CD14-positive monocyte (primary cell): ENCODE results near the gene HES2. TPM values are rescaled to one million over a fixed set of nuclear protein-coding genes. Genes with fewer than 3 reads are reported as not detected.
"Not testable (repeated sequence)": the region's sequence is repeated elsewhere in the genome, so short reads cannot be mapped to it uniquely, and the experiment has no call there.

Source experiments
- DNase-seq, 3 donors: peaks; one replicate each; pipeline ENCODE4 v3.0.0-alpha.2; 2011 to 2022
- H2AFZ ChIP-seq: 2 replicates; pipeline ENCODE4 v1.6.0; 2012; ENCODE audit warnings: mild to moderate bottlenecking, low read depth, low read length, inconsistent platforms; ENCODE audit not compliant: insufficient read depth, poor library complexity, severe bottlenecking
- H3K27ac ChIP-seq, 2 donors: 1 replicate in 1 of 2; 2 replicates in 1 of 2; pipeline ENCODE4 v1.5.1; 2012 to 2013; ENCODE audit warnings: low read length in 2 of 2, control low read depth in 1 of 2, inconsistent platforms in 1 of 2, low read depth in 1 of 2, mild to moderate bottlenecking in 1 of 2
- H3K27me3 ChIP-seq, 2 donors: one replicate each; pipeline versions ENCODE4 v1.6.0 to v1.6.1; 2011 to 2013; ENCODE audit warnings: low read length in 2 of 2; ENCODE audit not compliant: control insufficient read depth in 2 of 2, insufficient read depth in 2 of 2
- H3K36me3 ChIP-seq, 2 donors: replicated peaks in 1 of 2; 1 replicate in 1 of 2; 2 replicates in 1 of 2; pipeline versions ENCODE4 v1.5.1 to v1.6.1; 2012 to 2013; ENCODE audit warnings: low read length in 2 of 2, control low read depth in 1 of 2, inconsistent platforms in 1 of 2, mild to moderate bottlenecking in 1 of 2; ENCODE audit not compliant: insufficient read depth in 2 of 2, control insufficient read depth in 1 of 2
- H3K4me1 ChIP-seq, 2 donors: 1 replicate in 1 of 2; 2 replicates in 1 of 2; pipeline versions ENCODE4 v1.5.1 to v1.6.1; 2012 to 2013; ENCODE audit warnings: low read length in 2 of 2, control low read depth in 1 of 2, inconsistent platforms in 1 of 2, mild to moderate bottlenecking in 1 of 2, moderate library complexity in 1 of 2; ENCODE audit not compliant: insufficient read depth in 2 of 2, control insufficient read depth in 1 of 2
- H3K4me2 ChIP-seq: replicated peaks from 2 replicates; pipeline ENCODE3; 2012; ENCODE audit warnings: low read length, moderate library complexity, mild to moderate bottlenecking; ENCODE audit not compliant: poor library complexity, severe bottlenecking; ENCODE audit errors: extremely low read depth
- H3K4me3 ChIP-seq, 3 experiments: fragments of 200-600 bp in 1 of 3; sonication (generic) in 1 of 3; replicated peaks in 1 of 3; 1 replicate in 2 of 3; 2 replicates in 1 of 3; pipeline ENCODE4 v1.5.1; 2011 to 2013; ENCODE audit warnings: low read length in 3 of 3, mild to moderate bottlenecking in 3 of 3, control low read depth in 2 of 3, low read depth in 2 of 3, inconsistent platforms in 1 of 3, moderate library complexity in 1 of 3
- H3K79me2 ChIP-seq: 2 replicates; pipeline ENCODE4 v1.6.0; 2012; ENCODE audit warnings: mild to moderate bottlenecking, control low read depth, inconsistent platforms, low read length, moderate library complexity; ENCODE audit not compliant: insufficient read depth
- H3K9ac ChIP-seq: 2 replicates; pipeline ENCODE4 v1.6.0; 2017; ENCODE audit warnings: low read length, mild to moderate bottlenecking; ENCODE audit not compliant: insufficient read depth, poor library complexity, severe bottlenecking
- H3K9me3 ChIP-seq, 2 donors: replicated peaks in 1 of 2; 1 replicate in 1 of 2; 2 replicates in 1 of 2; pipeline versions ENCODE4 v1.5.1 to v1.6.1; 2012 to 2013; ENCODE audit warnings: low read length in 2 of 2, control low read depth in 1 of 2; ENCODE audit not compliant: control insufficient read depth in 1 of 2, insufficient read depth in 1 of 2
- H4K20me1 ChIP-seq: 2 replicates; pipeline ENCODE4 v1.6.0; 2012; ENCODE audit warnings: mild to moderate bottlenecking, low read length, control low read depth, moderate library complexity; ENCODE audit not compliant: insufficient read depth
- H3K27ac Mint-ChIP-seq, 7 donors: one replicate each; pipeline ENCODE4 v1.8.0; 2020; ENCODE audit warnings: mild to moderate bottlenecking in 7 of 7, mixed read lengths in 7 of 7, moderate library complexity in 6 of 7, inconsistent platforms in 2 of 7
- H3K27me3 Mint-ChIP-seq, 3 donors: one replicate each; pipeline ENCODE4 v1.8.0; 2021 to 2022; ENCODE audit warnings: low read depth in 3 of 3, mild to moderate bottlenecking in 3 of 3, mixed read lengths in 3 of 3, moderate library complexity in 3 of 3, inconsistent platforms in 1 of 3
- H3K36me3 Mint-ChIP-seq, 2 donors: one replicate each; pipeline ENCODE4 v1.8.0; 2020; ENCODE audit warnings: mixed read lengths in 2 of 2, inconsistent platforms in 1 of 2, mild to moderate bottlenecking in 1 of 2
- H3K4me1 Mint-ChIP-seq: one replicate; pipeline ENCODE4 v1.8.0; 2020; ENCODE audit warnings: mild to moderate bottlenecking, mixed read lengths
- H3K4me3 Mint-ChIP-seq, 2 donors: one replicate each; pipeline ENCODE4 v1.8.0; 2020; ENCODE audit warnings: mild to moderate bottlenecking in 2 of 2, mixed read lengths in 2 of 2, moderate library complexity in 1 of 2
- H3K9me3 Mint-ChIP-seq, 7 donors: one replicate each; pipeline ENCODE4 v1.8.0; 2020 to 2022; ENCODE audit warnings: mixed read lengths in 7 of 7, mild to moderate bottlenecking in 6 of 7, moderate library complexity in 6 of 7, inconsistent platforms in 2 of 7
- WGBS: methylation state at CpG from one replicate; pipeline ENCODE4 v1.1.5; 2013; ENCODE audit warnings: missing lambda C conversion rate; ENCODE audit not compliant: insufficient coverage; 5-methylcytosine and 5-hydroxymethylcytosine counted together
- intact Hi-C, 2 donors: fragments of 100-400 bp; cut with micrococcal nuclease; formaldehyde crosslinking; loops; one replicate each; pipeline versions ENCODE4 v1.15.0 to v1.15.1; 2023
- polyA plus RNA-seq, 3 donors: library from polyadenylated mRNA; depleted of rRNA in 1 of 3; unstranded in 2 of 3; stranded (reverse) in 1 of 3; fragments of 300-500 nt in 2 of 3; fragments of >200 nt in 1 of 3; fragmentation: Illumina TruSeq in 2 of 3; gene quantifications; 1 replicate in 2 of 3; 2 replicates in 1 of 3; pipeline ENCODE4 v1.2.3, GENCODE V29; 2012 to 2021
- TF ChIP-seq, protein P1 (sequence below): fragments of 200-600 bp; IDR thresholded peaks from one replicate; pipeline ENCODE4 v1.8.0; 2022; ENCODE audit warnings: antibody characterized with exemption, mild to moderate bottlenecking

HES2 gene
- polyA plus RNA-seq, 3 donors: not detected

DNA sequence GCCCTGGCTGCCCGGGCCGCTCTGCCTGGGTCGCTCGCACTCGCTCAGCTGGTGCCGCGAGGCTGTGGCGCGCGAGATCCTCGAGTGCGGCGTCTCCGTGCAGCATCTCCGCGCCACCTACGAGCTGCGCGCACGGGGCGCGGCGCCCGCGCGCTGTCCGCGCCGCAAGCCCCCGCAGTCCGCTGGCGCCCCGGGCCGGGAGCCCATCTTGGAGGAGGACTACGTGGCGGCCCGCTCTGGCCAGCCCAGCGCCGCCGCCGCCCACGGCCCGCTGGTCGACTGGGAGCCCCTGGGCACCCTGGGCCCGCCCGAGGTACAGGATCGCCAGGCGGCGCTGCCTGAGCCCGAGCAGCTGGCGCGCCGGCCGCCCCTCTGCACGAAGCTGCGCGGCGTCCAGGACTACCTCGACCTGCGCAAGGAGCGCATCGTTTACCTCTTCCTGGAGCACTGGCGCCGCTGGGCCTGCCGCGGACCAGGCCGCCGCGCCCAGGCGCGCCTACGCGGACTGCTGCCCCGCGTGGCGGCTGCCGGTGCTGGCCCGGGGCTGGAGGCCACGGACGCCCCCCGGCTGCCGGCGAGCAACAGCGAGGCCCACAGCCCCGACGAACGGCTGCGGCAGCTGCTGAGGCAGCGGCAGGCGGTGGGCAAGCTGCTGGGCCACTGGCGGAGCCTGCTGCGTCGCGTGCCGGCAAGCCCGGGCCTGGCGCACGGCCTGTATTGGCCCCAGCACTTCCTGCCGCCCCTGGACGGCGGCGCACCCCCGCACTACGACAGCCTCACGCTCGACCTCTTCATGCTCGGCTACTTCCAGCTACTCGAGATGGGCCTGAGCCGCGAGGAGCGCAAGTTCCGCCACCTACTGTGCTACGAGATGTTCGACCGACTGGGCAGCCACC is 35.4 kb upstream of the HES2 start:
- peak overlapping the region in 1 of 2 donors; percentile 74 for H3K4me3 Mint-ChIP-seq
- intact Hi-C loops: no loop called here
- no peaks in the 10 kb centered on the region for H3K4me1 Mint-ChIP-seq
- H3K27me3 Mint-ChIP-seq: peaks cover 68 to 88% (median 79%) of the 10 kb centered on the region in 3 donors
- no peak overlapping the region for H3K27ac ChIP-seq
- no peak overlapping the region for H3K4me3 ChIP-seq
- 5% methylated on average over 115 of the region's 115 CpGs for WGBS
- H3K4me1 ChIP-seq: no peaks in the 10 kb centered on the region
- peaks cover 2 to 61% of the 10 kb centered on the region in 2 donors for H3K27me3 ChIP-seq
- no peaks in the 10 kb centered on the region for H3K9me3 ChIP-seq
- no peaks in the 10 kb centered on the region for H4K20me1 ChIP-seq
- no peak overlapping the region for H3K27ac Mint-ChIP-seq
- H3K36me3 Mint-ChIP-seq: no peaks in the 10 kb centered on the region
- H3K9ac ChIP-seq: no peak overlapping the region
- no peak overlapping the region for H3K4me2 ChIP-seq
- no peak for DNase-seq
- no peak overlapping the region for H2AFZ ChIP-seq
- no peaks in the 10 kb centered on the region for H3K79me2 ChIP-seq
- TF ChIP-seq, protein P1, sequence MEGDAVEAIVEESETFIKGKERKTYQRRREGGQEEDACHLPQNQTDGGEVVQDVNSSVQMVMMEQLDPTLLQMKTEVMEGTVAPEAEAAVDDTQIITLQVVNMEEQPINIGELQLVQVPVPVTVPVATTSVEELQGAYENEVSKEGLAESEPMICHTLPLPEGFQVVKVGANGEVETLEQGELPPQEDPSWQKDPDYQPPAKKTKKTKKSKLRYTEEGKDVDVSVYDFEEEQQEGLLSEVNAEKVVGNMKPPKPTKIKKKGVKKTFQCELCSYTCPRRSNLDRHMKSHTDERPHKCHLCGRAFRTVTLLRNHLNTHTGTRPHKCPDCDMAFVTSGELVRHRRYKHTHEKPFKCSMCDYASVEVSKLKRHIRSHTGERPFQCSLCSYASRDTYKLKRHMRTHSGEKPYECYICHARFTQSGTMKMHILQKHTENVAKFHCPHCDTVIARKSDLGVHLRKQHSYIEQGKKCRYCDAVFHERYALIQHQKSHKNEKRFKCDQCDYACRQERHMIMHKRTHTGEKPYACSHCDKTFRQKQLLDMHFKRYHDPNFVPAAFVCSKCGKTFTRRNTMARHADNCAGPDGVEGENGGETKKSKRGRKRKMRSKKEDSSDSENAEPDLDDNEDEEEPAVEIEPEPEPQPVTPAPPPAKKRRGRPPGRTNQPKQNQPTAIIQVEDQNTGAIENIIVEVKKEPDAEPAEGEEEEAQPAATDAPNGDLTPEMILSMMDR: no peak
- peaks cover 0 to 4% (median 0%) of the 10 kb centered on the region in 7 donors for H3K9me3 Mint-ChIP-seq
- H3K36me3 ChIP-seq: no peaks in the 10 kb centered on the region

DNA sequence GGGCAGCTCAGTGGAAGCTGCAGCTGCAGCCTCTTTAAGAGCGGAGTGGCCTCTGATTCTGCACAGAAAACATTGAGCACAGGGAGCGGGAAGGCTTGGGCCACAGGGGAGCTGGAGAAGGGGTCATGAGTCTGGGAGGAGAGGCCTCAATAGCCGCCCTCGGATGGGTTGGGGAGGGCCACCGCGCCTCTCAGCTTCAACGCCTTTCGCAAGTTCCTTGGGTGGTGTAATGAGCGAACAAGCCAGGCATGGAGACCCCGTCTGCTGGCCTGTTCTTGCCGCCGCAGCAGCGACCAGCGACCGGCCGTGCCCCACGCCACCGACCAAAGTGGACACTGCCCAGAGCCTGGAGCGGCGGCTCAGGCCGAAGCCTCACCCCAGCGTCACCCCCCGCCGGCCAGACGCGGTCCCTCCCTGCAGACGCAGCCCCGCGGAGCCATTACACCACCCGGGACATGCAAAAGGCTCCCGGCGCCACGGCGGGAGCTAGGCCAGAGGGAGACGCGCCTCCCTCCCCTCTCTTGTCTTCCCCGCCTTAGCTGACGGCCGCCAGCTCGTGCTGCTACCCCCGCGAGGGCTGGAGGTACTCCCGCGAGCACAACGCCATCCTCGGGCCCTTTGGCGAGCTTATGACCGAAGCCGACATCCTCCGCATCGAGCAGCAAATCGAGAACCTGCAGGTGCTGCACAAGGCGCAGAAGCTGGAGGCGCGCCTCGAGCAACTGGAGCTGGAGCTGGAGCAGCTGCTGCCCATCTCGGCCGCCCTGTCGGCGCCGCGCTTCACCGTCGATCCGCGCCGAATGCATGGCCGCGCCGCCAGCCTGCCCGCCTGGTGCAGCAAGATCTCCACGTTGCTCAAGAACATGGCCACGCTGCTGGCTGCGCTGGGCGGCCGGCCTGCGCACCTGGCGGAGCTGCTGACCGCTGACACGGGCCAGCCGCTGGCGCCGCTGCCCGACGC is 34.5 kb upstream of the HES2 start:
- H4K20me1 ChIP-seq, H3K4me3 ChIP-seq, DNase-seq, H3K4me1 ChIP-seq, H3K4me2 ChIP-seq, H3K9ac ChIP-seq, H3K36me3 ChIP-seq, H3K9me3 ChIP-seq, H3K36me3 Mint-ChIP-seq, H3K27ac Mint-ChIP-seq, H2AFZ ChIP-seq, H3K27ac ChIP-seq, intact Hi-C loops, H3K79me2 ChIP-seq, H3K4me1 Mint-ChIP-seq: not testable (repeated sequence)
- H3K27me3 Mint-ChIP-seq: peaks cover 70 to 88% (median 81%) of the 10 kb centered on the region in 3 donors
- 11% methylated on average over 76 of the region's 85 CpGs for WGBS
- peaks cover 0 to 10% (median 0%) of the 10 kb centered on the region in 7 donors for H3K9me3 Mint-ChIP-seq
- H3K27me3 ChIP-seq: peaks cover 6 to 61% of the 10 kb centered on the region in 2 donors
- peak overlapping the region in 1 of 2 donors; percentile 76 for H3K4me3 Mint-ChIP-seq
